Activated CD4-positive, alpha-beta T cell treated with anti-CD3 and anti-CD28 coated beads for 36 hours (primary cell): ENCODE measurements around the gene C1QA. TPM values are rescaled to one million over a fixed set of nuclear protein-coding genes. Genes with fewer than 3 reads are reported as not detected.
"Not testable (repeated sequence)": the region's sequence is repeated elsewhere in the genome, so short reads cannot be mapped to it uniquely, and the experiment has no call there.

ENCODE experiments used
- ATAC-seq: fragments of 200-7000 bp; cut with Tn5 transposase; one replicate; pipeline ENCODE4 v1.10.0; 2021; ENCODE audit warnings: mild to moderate bottlenecking, moderate library complexity
- CTCF ChIA-PET: fragments of 350-600 bp; sonication (Branson Sonifier 250); formaldehyde crosslinking; loops from one replicate; lab custom pipeline; 2021; ENCODE audit warnings: antibody characterized with exemption; lab: Charles Lee
- POLR2A ChIA-PET: fragments of 350-600 bp; sonication (Branson Sonifier 250); formaldehyde crosslinking; loops from one replicate; lab custom pipeline; 2021; ENCODE audit warnings: antibody characterized with exemption, inconsistent platforms; lab: Charles Lee
- DNase-seq: peaks from one replicate; pipeline ENCODE4 v3.0.0-alpha.2; 2020
- H3K27ac Mint-ChIP-seq: one replicate; pipeline ENCODE4 v1.8.0; 2021; ENCODE audit warnings: mixed read lengths
- H3K27me3 Mint-ChIP-seq: one replicate; pipeline ENCODE4 v1.8.0; 2021; ENCODE audit warnings: mixed read lengths
- H3K36me3 Mint-ChIP-seq: one replicate; pipeline ENCODE4 v1.8.0; 2021; ENCODE audit warnings: low read depth, mixed read lengths
- H3K4me1 Mint-ChIP-seq: one replicate; pipeline ENCODE4 v1.8.0; 2021; ENCODE audit warnings: mixed read lengths
- H3K4me3 Mint-ChIP-seq: one replicate; pipeline ENCODE4 v1.8.0; 2021; ENCODE audit warnings: mild to moderate bottlenecking, moderate library complexity, mixed read lengths
- H3K9me3 Mint-ChIP-seq: one replicate; pipeline ENCODE4 v1.8.0; 2021; ENCODE audit warnings: low read depth, mixed read lengths
- intact Hi-C, 2 experiments: fragments of 100-400 bp; cut with DNase I in 1 of 2; cut with micrococcal nuclease in 1 of 2; formaldehyde crosslinking; loops; one replicate each; pipeline versions ENCODE4 v1.14.2 to v1.15.1; 2022 to 2024; cut with DNase I, micrococcal nuclease
- total RNA-seq, 2 experiments: library from RNA; stranded (reverse); gene quantifications; one replicate each; pipeline ENCODE4 v1.2.3, GENCODE V29; 2021

Gene C1QA
- total RNA-seq, 2 experiments from 2014 or later: not detected

DNA sequence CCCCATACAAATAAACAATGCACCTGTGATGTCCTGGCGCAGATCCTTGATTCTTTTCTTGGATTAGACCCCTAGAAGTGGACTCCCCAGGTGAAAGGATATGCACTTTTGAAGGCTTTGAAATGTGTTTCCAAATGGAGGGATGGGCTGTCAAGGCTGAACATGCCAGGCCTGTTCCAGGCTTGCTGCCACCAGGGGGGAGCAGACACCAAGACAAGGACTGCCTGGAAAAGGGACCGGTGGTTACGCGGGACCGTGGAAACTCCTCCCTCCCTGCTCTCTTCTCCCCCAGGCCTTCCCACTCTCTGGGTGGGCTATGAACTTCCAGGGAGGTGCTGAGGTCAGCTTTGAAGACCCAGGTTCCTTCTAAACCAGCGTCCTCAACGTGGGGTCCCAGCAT, 29.3 kb downstream of the C1QA start:
- no peaks in the 10 kb centered on the region for H3K9me3 Mint-ChIP-seq
- peak; percentile 16 for DNase-seq
- H3K4me1 Mint-ChIP-seq: no peaks in the 10 kb centered on the region
- H3K4me3 Mint-ChIP-seq: no peak overlapping the region
- ChIA-PET POLR2A (no interaction called here), CTCF (no interaction called here)
- no peak overlapping the region for H3K27ac Mint-ChIP-seq
- H3K36me3 Mint-ChIP-seq: no peaks in the 10 kb centered on the region
- intact Hi-C loops: no loop called here
- peaks cover 10% of the 10 kb centered on the region for H3K27me3 Mint-ChIP-seq
- no peak for ATAC-seq

DNA sequence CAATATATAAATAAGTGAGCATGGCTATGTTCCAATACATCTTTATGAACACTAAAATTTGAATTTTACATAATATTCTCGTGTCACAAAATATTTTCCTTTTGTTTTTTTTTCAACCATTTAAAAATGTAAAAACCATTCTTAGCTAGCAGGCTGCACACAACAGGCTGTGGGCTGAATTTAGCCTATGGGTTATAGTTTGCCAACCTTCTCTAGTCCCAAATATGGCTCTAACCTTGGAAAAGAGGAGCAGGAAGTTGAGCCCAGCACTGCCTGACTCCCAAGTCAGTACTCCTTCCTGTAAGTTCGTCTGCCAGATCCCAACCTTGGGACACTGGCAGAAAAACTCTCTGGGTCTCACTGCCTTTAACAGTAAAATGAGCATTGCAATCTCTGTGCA, 30.0 kb downstream of the C1QA start:
- no peak overlapping the region for H3K4me3 Mint-ChIP-seq
- DNase-seq (no peak), ATAC-seq (no peak)
- H3K9me3 Mint-ChIP-seq: no peaks in the 10 kb centered on the region
- intact Hi-C loops: no loop called here
- H3K27me3 Mint-ChIP-seq: peaks cover 13% of the 10 kb centered on the region
- CTCF ChIA-PET: interaction anchor here (0.6 to 0.7 kb wide), 2 partner anchors 192 to 266 kb away, joined by 3 read pairs; no protein-coding TSS in a partner anchor
- H3K36me3 Mint-ChIP-seq: no peaks in the 10 kb centered on the region
- no peaks in the 10 kb centered on the region for H3K4me1 Mint-ChIP-seq
- POLR2A ChIA-PET: interaction anchor here (0.6 kb wide), 1 partner anchor 81 kb away, joined by 3 read pairs; no protein-coding TSS in a partner anchor
- H3K27ac Mint-ChIP-seq: no peak overlapping the region

DNA sequence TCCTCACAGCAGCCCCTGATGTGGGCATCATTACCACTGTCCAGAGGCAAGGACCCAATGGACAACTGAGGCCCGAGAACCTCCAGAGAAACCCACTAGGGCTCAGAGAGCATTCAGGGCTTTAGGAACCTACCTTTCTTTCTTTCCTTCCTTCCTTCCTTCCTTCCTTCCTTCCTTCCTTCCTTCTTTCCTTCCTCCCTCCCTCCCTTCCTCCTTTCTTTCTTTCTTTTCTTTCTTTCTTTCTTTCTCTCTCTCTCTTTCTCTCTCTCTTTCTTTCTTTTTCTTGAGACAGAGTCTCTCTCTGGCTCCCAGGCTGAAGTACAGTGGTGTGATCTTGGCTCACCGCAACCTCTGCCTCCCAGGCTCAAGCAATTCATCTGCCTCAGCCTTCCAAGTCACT, 32.4 kb downstream of the C1QA start:
- H3K4me3 Mint-ChIP-seq: not testable (repeated sequence)

GRCh38 chr1:22670352-22670975, 34.0 kb downstream of the C1QA start:
- Mint-ChIP-seq H3K27ac (no peak overlapping the region), H3K36me3 (no peaks in the 10 kb centered on the region), H3K9me3 (no peaks in the 10 kb centered on the region), H3K4me3 (no peak overlapping the region), H3K4me1 (no peaks in the 10 kb centered on the region), H3K27me3 (peaks cover 35% of the 10 kb centered on the region)
- CTCF ChIA-PET: interaction anchor here (0.6 to 0.9 kb wide), 3 partner anchors 20 to 107 kb away, joined by 3 to 4 read pairs (median 3); no protein-coding TSS in a partner anchor
- POLR2A ChIA-PET: no interaction called here
- ATAC-seq (no peak), DNase-seq (no peak)
- intact Hi-C loops: no loop called here

More for the DNA sequence above, 32.4 kb downstream of the C1QA start:
- DNase-seq, ATAC-seq, H3K9me3 Mint-ChIP-seq, H3K36me3 Mint-ChIP-seq, H3K4me1 Mint-ChIP-seq, H3K27ac Mint-ChIP-seq, intact Hi-C loops, CTCF ChIA-PET, POLR2A ChIA-PET: not testable (repeated sequence)
- peaks cover 29% of the 10 kb centered on the region for H3K27me3 Mint-ChIP-seq

GRCh38 chr1:22671999-22672398, 35.6 kb downstream of the C1QA start:
- no peaks in the 10 kb centered on the region for H3K9me3 Mint-ChIP-seq
- H3K27me3 Mint-ChIP-seq: peaks cover 35% of the 10 kb centered on the region
- H3K4me1 Mint-ChIP-seq: no peaks in the 10 kb centered on the region
- no peak overlapping the region for H3K27ac Mint-ChIP-seq
- no peaks in the 10 kb centered on the region for H3K36me3 Mint-ChIP-seq
- POLR2A ChIA-PET: no interaction called here
- H3K4me3 Mint-ChIP-seq: no peak overlapping the region
- CTCF ChIA-PET: interaction anchor here (0.9 to 1.4 kb wide), 2 partner anchors 9 to 16 kb away, joined by 4 to 5 read pairs; no protein-coding TSS in a partner anchor
- DNase-seq: no peak
- no peak for ATAC-seq
- intact Hi-C loops: no loop called here

GRCh38 chr1:22673486-22674409, 37.3 kb downstream of the C1QA start:
- no peaks in the 10 kb centered on the region for H3K4me1 Mint-ChIP-seq
- ATAC-seq (peak; percentile 95), DNase-seq (peak; percentile 58)
- H3K27ac Mint-ChIP-seq: no peak overlapping the region
- ChIA-PET POLR2A (no interaction called here), CTCF (interaction anchor here (0.8 kb wide), 1 partner anchor 192 kb away, joined by 3 read pairs; no protein-coding TSS in a partner anchor)
- H3K27me3 Mint-ChIP-seq: peaks cover 32% of the 10 kb centered on the region
- H3K9me3 Mint-ChIP-seq: no peaks in the 10 kb centered on the region
- no peak overlapping the region for H3K4me3 Mint-ChIP-seq
- no peaks in the 10 kb centered on the region for H3K36me3 Mint-ChIP-seq
- intact Hi-C loops: loop anchor here in 1 of 2 experiments (1.0 kb wide), 1 partner anchor 216 kb away; no protein-coding TSS in a partner anchor

DNA sequence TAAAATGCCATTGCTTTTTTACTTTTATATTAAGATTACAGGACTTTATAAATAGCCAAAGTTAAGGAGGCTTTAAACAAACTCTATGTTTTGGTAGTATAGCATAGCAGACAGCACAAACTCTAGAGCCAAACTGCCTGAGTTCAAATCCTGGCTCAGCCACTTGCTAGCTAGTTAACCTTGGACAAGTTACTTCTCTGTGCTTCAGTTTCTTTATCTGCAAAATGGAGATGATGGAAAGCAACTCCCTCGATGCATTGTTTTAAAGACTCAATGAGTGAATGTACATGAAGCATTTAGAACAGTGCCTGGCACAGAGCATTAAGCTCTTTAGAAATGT, 38.0 kb downstream of the C1QA start:
- intact Hi-C loops: loop anchor here in 1 of 2 experiments (1.0 kb wide), 1 partner anchor 215 kb away; no protein-coding TSS in a partner anchor
- DNase-seq (no peak), ATAC-seq (no peak)
- H3K4me3 Mint-ChIP-seq: no peak overlapping the region
- H3K27ac Mint-ChIP-seq: no peak overlapping the region
- no peaks in the 10 kb centered on the region for H3K9me3 Mint-ChIP-seq
- ChIA-PET CTCF (interaction anchor here (0.6 to 0.8 kb wide), 2 partner anchors 45 to 193 kb away, joined by 3 read pairs; no protein-coding TSS in a partner anchor), POLR2A (no interaction called here)
- H3K4me1 Mint-ChIP-seq: no peaks in the 10 kb centered on the region
- no peaks in the 10 kb centered on the region for H3K36me3 Mint-ChIP-seq
- H3K27me3 Mint-ChIP-seq: peaks cover 29% of the 10 kb centered on the region

DNA sequence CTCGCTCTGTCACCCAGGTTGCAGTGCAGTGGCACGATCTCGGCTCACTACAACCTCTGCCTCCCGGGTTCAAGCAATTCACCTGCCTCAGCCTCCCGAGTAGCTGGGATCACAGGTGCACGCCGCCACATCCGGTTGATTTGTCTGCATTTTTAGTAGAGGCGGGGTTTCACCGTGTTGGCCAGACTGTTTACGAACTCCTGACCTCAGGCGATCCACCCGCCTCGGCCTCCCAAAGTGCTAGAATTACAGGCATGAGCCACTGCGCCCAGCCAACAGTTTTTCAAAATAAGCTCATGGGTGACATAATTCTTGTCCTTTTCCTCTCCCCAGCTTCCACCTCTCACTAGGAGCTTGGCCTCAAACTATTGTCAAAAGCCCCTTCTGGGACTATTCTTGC, 39.7 kb downstream of the C1QA start:
- intact Hi-C loops, H3K9me3 Mint-ChIP-seq, H3K4me1 Mint-ChIP-seq, H3K4me3 Mint-ChIP-seq, POLR2A ChIA-PET, H3K36me3 Mint-ChIP-seq, ATAC-seq, DNase-seq, H3K27ac Mint-ChIP-seq: not testable (repeated sequence)
- peaks cover 25% of the 10 kb centered on the region for H3K27me3 Mint-ChIP-seq
- CTCF ChIA-PET: interaction anchor here (0.7 kb wide), 1 partner anchor 29 kb away, joined by 3 read pairs; no protein-coding TSS in a partner anchor

GRCh38 chr1:22676916-22677583, 40.6 kb downstream of the C1QA start:
- intact Hi-C loops: no loop called here
- Mint-ChIP-seq H3K36me3 (no peaks in the 10 kb centered on the region), H3K27me3 (peaks cover 19% of the 10 kb centered on the region), H3K9me3 (no peaks in the 10 kb centered on the region), H3K4me1 (no peaks in the 10 kb centered on the region), H3K27ac (no peak overlapping the region), H3K4me3 (no peak overlapping the region)
- DNase-seq: no peak
- ChIA-PET POLR2A (no interaction called here), CTCF (interaction anchor here (0.7 kb wide), 1 partner anchor 28 kb away, joined by 3 read pairs; no protein-coding TSS in a partner anchor)
- no peak for ATAC-seq

- H3K36me3 Mint-ChIP-seq: no peaks in the 10 kb centered on the region
- H3K4me3 Mint-ChIP-seq: no peak overlapping the region
- peaks cover 9% of the 10 kb centered on the region for H3K27me3 Mint-ChIP-seq
- no peak overlapping the region for H3K27ac Mint-ChIP-seq
- no peaks in the 10 kb centered on the region for H3K9me3 Mint-ChIP-seq
- DNase-seq: no peak
- ChIA-PET POLR2A (no interaction called here), CTCF (no interaction called here)
- no peak for ATAC-seq
- H3K4me1 Mint-ChIP-seq: no peaks in the 10 kb centered on the region
- intact Hi-C loops: no loop called here
Observed at GRCh38 chr1:22677931-22678896, 41.8 kb downstream of the C1QA start.
